Stimulated activated CD8-positive, alpha-beta memory T cell treated with anti-CD3 and anti-CD28 coated beads, Interleukin-12 subunit alpha, Interleukin-12 subunit beta, amount 100 ng/mL, for 1 hour (primary cell): ENCODE measurements around the gene CRYZ.
"Not testable (repeated sequence)": the region's sequence is repeated elsewhere in the genome, so short reads cannot be mapped to it uniquely, and the experiment has no call there.

Experiments used
- DNase-seq: peaks from one replicate; pipeline ENCODE4 v3.0.0-alpha.2; 2020; ENCODE audit warnings: low read depth

CRYZ gene

DNA sequence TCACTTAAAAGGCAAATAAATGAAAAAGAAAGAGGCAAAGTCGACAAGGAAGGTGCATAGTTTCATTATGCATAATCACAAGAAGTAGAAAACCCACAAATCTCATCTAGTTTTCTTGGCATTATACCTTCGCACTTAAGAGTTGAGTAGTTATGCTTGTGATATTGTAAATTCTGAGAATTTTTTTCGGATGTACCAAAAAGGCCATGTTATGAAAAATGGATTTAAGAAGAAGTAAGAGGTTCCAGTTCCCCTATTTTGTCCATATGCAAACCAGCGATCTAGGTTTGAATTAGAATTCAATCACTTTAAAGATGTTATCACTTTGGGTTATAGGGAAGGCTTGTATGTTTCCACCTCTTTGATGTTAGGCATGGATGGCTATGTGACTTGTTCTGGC lies 51.4 kb downstream of the CRYZ start:
- no peak for DNase-seq

DNA sequence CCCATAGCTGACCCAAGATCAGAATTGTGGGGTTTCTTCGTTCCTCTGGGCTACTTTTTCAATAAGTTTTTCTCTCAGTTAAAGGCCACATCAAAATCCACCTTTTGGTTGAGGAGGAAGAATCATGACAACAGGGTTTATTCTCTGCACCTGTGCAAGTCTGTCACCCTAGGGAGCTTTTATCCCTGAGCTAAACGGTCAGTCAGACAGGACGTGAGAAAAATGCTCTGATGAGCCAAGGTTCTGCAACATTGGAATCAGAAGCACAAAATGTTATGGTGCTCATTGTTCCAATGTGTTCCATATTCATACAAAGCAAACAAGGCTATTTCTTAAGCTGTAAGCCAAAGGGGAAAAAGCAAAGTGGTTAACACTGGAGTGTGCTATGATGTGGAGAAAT lies 51.8 kb downstream of the CRYZ start:
- no peak for DNase-seq

DNA sequence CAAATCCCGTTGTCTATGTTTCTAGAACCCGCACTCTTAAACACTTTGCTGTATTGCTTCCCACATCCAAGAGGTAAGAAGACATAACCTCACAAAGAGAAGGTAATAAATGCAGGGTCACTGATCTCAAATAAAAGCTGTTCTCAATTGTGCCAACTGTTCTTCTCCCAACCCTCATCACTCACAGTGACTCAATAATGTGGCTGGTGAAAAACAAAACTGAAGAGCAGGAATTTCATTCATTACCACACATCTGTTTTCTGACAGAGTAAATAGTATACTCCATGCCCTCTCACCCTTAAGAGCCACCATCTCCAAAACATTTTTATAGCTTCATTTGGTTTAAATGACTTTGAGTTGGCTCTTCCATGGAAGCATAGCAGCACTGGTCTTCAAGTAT lies 53.0 kb downstream of the CRYZ start:
- no peak for DNase-seq

DNA sequence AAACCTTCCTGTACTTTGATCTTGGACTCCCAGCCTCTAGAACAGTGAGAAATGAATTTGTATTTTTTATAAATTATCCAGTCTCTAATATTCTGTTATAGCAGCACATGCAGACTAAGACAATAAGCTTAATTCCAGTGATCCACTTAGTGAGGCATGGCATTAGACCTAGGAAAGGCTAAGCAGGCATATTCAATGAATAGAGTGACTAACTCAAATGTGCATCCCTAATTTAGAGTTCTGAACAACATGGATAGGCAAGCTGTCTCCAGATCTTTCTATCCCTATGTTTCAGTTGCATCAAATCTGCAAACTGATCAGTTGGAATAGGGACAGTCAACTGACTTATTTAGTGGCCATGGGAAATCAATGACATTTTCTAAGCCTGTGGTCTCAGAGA lies 54.9 kb downstream of the CRYZ start:
- DNase-seq, result no peak

DNA sequence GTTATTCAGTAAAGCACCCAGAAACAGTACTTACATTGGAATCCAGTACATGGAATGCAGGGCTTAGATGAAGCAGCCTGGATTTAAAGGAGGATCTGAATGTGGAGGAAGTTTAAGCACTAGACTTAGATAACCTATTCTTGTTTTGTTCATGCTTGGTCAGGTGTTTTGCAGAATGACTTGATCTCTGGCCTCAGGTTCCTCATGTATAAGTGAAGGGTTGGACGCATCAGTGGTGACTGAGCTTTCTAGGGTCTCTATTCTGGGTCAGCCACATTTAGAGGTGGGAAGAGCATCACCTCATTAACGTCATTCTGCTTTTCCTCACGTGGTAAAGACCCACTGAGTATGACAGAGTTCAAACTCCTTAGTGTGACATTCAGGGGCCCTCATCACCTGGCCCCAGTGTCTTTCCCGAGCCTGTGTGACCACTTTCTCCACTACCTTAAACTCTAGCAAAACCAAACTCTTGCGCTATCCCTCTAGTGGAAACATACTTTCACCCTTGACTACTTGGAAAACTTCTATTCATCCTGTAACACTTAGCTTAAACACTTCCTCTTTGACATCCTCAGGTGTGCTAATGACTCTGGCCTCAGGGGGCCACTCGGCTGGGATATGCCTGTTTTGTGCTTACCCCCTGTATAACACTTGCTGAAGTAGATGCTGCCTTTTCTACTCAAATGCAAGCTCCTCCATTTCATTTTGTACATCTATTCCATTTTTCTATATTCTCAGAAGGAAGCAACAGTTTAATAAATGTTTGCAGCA lies 58.4 kb downstream of the CRYZ start:
- no peak for DNase-seq

DNA sequence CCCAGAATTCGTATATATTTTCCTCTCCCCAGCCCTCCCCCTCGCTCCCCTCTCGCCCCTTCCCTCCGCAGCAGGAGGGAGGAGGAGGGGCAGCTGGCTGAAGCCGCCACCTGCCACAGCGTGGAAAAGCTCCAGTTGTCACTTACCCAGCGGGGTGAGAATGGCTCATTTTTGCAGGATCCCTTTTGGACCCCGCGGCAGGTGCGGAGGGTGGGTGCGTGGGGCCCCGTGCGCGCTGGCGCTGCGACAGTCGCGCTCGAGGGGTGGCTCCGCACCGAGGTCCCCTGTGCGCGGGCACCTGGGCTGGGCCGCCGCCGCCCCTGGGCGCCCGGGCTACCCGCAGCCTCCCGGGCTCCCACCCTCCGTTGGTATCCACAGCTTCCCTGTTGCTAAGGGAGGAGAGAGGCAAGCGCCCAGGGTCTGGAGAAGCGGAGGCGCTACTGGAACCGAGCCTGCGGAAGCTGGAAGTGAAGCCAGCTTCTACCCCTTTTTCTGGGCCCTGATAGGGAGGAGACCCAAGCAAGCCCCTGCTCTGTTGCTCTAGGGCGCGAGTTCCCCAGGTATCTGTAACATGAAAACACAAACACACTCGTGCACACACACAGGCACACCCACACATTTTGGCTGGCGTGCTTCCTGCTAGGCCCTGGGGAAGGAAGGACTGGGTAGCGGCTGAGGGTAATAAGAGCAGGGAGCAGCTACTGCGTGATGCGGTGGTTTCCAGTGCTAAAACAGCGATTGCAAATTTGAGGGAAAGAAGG lies 59.3 kb downstream of the CRYZ start, which contains the start of gene ERICH3:
Gene ERICH3 (minus strand): TSS at position 442 of the 761 bp plus-strand sequence. CDS start 273 bp downstream, at position 169.
- no peak for DNase-seq

DNA sequence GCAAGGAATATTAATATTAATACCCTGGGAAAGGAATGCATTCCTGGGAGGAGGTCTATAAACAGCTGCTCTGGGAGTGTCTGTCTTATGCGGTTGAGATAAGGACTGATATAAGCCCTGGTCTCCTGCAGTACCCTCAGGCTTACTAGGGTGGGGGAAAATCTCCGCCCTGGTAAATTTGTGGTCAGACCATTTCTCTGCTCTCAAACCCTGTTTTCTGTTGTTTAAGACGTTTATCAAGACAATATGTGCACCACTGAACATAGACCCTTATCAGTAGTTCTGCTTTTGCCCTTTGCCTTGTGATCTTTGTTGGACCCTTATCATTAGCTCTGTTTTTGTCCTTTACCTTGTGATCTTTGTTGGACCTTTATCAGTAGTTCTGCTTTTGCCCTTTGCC lies 62.0 kb downstream of the CRYZ start:
- not testable (repeated sequence) for DNase-seq
